GM18858 (cell line): ENCODE data around the gene MYOCD.

Experiments
- ATAC-seq: cut with Tn5 transposase; IDR thresholded peaks from one replicate; pipeline ENCODE4 v1.9.1; 2021; ENCODE audit not compliant: unreplicated experiment

Gene MYOCD

DNA sequence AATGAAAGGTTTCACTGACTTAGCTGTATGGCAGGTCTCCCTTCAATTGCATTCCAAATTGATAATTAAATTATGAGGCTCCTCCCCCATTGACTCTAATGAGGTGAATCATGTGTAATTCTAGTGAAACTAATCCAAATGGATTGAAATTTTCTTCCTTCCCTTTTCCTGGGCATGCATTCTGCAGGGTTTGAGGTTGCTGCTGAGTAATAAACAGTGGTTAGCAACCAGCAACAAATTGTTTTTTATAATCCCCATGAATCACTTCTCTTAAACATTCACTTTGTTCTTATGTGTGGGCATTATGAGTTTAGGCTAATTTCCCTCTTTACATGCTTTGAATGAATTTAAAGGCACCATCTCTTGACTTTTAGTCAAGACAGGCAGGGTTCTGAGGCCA, 43.4 kb downstream of the MYOCD start:
- no peak for ATAC-seq

DNA sequence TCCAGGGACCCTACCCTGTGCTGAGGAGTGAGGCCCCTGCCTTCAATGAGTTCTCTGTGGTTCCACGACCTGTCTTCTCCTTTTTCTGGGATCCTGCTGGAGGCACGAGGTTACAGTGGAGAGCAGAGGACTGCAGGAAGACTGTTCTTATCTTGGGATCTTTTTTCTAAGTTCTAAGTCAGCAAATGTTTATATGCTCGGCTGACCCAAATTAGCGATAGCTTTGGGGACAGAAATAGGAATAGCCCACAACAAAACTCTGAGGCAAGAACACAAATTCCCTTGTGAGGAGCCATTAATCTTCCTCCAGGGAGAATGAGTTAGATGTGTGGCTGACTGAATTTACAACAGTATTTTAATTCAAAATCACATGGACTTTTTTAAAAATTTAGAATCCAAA, 46.7 kb downstream of the MYOCD start:
- no peak for ATAC-seq

- no peak for ATAC-seq
Measured at GRCh38 chr17:12712941-12713340, 47.3 kb downstream of the MYOCD start.

GRCh38 chr17:12719948-12720347, 54.3 kb downstream of the MYOCD start:
- ATAC-seq = no peak

- ATAC-seq = no peak
Measured at GRCh38 chr17:12721581-12721980, 55.9 kb downstream of the MYOCD start.

GRCh38 chr17:12722282-12722681, 56.6 kb downstream of the MYOCD start:
- no peak for ATAC-seq

- no peak for ATAC-seq
Measured at GRCh38 chr17:12726131-12726530, 60.4 kb downstream of the MYOCD start.

- ATAC-seq = no peak
Measured at GRCh38 chr17:12727076-12727760, 61.5 kb downstream of the MYOCD start.

DNA sequence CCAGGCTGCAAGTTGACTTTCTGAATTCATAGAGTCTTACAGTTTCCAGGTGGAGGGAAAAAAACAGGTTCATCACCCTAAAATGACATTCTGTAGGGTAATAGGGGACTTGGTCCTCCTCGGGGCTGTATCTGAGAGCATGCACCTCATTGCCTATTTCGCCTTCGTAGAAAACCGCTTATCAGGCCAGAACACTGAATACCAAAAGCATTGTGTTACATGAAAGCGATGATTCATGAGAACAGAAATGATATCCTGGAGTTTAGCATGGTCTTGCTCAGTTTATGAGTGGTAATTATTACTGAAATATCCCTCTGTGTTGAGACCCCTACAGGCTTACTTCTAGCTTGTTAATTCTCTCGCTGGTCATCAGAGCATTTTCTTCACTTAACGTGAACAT, 62.2 kb downstream of the MYOCD start:
- no peak for ATAC-seq

DNA sequence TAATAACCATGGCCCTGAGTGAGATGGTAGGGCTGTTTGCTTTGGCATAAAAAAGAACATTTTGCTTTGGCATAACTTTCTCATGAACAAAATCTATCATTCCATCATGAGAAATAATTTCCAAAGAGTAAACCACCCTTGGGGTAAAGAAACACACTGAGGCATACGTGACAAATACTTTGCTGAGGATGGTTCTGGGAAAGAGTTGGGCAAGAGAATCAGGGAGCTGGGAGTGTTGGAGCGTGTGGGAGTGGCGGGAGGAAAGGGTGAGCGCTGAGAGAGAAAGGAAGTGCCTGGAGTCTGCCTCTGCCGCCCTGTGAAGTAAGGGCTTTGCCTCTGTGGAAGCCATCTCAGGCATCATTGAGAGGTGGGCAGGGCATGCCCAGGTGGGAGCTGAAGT, 63.4 kb downstream of the MYOCD start:
- no peak for ATAC-seq

- no peak for ATAC-seq
Measured at GRCh38 chr17:12730421-12730820, 64.7 kb downstream of the MYOCD start.

DNA sequence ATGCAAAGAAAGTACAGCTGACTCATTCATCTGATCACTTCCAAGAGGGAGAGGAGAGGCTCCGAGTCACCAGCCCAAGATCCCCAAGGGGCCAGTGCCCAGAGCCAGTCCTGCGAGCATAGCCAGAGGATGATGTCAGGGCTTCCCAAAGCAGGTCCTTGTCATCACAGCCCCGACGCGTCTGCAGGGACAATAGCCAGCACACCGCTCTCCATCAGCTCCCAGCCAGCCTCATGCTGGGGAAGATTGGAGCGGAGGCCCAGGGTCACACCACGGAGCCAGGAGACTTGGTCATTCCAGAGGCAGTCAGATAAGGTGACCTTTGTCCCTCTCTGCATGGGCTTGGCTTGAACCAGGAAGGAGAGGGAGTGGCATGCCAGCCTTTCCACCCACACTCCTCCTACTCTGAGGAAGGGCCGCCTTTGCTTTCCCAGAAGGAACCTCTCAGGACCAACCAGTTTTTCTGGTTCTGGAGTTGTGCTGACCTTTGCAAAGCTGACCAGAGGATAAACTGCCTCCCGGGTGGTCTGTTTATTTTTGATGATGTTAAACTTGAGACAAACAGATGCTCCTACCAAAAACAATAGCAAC, 65.3 kb downstream of the MYOCD start:
- ATAC-seq = no peak

- no peak for ATAC-seq
Measured at GRCh38 chr17:12731839-12732238, 66.1 kb downstream of the MYOCD start.

DNA sequence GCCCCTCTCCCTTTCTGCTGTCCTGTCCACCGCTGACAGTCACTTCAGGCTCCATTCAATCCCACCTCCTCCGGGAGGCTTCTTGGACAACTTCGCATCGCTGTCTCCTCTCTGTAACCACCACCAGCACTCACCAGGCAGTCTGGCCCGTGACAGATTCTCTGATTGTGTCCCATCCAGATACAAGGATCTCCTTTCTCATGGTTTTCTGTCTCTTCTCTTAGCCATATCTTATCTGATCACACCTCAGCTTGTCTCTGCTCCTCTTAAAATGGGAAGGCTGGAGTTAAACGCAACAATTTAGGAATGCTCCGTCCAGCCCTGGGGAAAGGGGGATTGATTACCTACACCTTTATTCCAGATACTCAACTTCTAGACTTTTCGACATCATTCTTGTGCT, 66.7 kb downstream of the MYOCD start:
- ATAC-seq = no peak

DNA sequence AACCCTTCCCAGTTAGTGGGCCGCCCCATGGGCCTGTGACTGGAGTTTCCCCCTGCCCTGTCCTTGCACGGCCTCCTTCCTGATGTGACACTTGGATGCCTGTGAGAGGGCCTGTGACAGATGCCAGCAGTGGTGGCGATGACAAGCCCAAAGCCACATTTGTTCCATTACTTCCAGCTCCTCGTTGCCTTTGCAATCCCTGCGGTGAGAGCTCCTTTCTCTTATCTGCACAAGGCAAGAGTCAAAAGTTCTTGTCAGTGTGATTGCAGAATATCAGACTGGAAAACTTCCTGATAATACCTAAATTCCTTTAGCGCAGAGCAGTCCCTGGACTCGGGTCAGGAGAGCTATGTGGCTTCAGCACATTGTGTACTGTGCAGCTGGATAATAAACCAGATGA, 69.2 kb downstream of the MYOCD start:
- no peak for ATAC-seq

GRCh38 chr17:12735517-12735916, 69.8 kb downstream of the MYOCD start:
- ATAC-seq = no peak

DNA sequence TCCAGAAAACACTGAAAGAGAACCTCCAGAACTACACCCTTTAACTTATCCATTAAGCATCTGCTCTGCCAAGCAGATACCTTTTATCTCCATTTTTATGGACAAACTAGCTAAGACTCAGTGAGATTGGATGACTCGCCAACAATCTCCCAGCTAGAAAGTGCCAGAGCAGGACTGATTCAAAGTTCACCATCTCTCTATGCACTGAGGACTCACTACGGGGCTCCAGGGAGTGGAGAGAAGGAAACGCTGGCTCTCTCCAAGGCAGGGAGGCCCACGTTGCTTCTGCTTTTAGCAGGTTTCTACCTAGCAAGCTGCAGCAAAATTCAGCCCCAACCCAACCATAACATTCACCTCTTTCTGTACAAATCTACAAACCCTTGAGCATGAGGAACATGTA, 70.8 kb downstream of the MYOCD start:
- no peak for ATAC-seq

- no peak for ATAC-seq
Measured at GRCh38 chr17:12737740-12738469, 72.2 kb downstream of the MYOCD start.

DNA sequence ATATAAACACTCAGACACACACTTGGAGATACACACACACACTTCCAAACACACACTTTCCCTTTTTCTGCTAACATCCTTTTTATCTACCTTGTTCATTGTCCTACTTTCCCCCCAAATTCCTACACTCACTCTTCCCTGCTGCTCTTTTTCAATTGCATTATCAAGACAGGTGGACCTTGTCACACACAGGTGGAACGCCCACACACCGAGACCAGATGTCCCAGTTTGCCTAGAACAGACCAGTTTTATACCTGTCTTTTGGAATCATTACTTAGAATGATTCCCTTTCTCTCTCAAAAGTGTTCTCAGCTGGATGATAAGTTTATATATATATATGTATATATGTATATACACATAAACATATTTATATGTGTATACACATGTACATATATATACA, 72.9 kb downstream of the MYOCD start:
- no peak for ATAC-seq

DNA sequence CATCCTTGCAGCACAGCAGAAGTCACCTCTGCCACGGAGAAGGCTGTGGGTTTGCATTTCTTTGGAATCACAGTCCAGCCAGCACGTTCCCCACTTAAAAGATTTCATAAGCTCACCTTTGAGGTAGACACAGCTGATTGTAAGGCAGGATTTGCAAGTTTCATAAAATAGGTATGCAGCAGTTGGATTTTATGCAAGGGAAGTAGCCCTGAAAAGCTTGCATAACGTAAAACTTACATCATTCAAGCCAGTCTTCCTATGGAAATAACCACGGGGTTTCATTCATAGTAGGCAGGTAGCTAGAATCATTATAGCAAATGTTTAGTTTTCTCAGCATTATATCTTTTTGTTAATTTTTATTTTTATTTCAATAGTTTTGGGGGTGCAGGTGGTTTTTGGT, 73.8 kb downstream of the MYOCD start:
- ATAC-seq = no peak

DNA sequence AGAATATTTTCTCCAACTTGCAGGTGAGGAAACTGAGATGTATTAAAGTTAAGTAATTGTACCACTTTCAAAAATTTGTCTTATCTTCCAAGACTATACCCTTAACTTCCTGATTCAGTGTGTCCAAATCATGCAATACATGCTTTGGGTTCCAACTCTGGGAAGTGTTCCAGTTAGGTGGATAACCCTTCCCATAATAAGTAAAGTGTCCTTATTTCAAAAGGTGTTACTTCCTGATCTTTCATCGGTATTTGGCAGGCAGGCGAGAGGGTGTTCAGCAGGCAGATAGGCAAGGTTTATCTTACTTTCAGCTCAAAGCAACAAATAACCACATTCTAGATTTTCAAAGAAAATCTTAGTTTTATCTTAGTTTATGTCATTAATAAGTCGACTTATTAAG, 77.4 kb downstream of the MYOCD start:
- ATAC-seq = no peak

DNA sequence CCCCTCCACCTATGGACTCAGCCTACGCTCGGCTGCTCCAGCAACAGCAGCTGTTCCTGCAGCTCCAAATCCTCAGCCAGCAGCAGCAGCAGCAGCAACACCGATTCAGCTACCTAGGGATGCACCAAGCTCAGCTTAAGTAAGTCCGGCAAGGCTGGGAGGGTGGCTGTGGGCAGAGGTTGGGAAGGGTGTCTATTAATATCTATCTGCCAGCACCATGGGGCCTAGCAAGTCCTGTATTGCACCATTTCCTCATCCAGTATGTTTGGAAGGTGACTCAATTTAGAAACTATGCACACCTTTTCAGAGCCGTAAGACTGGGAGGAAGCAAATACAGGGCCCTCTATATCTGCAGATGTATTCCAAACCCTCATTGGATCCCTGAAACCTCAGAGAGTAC, 78.6 kb downstream of the MYOCD start:
- ATAC-seq = no peak
